H9 (cell line): ENCODE data around the gene NPDC1. TPM values are rescaled to one million over a fixed set of nuclear protein-coding genes. Genes with fewer than 3 reads are reported as not detected.
A peak's percentile ranks its signal among the peaks of the same experiment; 100 is the strongest.

ENCODE experiments used
- DNase-seq: peaks from one replicate; pipeline ENCODE4 v3.0.0-alpha.2; 2017
- H2AFZ ChIP-seq: one replicate; pipeline ENCODE4 v1.6.1; 2013; ENCODE audit warnings: mild to moderate bottlenecking, low read length, control low read depth, moderate library complexity
- H2AK5ac ChIP-seq: 2 replicates; pipeline ENCODE4 v1.6.1; 2013; ENCODE audit warnings: low read length, control low read depth, mixed read lengths; ENCODE audit not compliant: insufficient read length
- H2BK120ac ChIP-seq: one replicate; pipeline ENCODE4 v1.6.1; 2013; ENCODE audit warnings: low read depth, mild to moderate bottlenecking, low read length, control low read depth, inconsistent platforms; ENCODE audit not compliant: poor library complexity, severe bottlenecking
- H2BK12ac ChIP-seq: 2 replicates; pipeline ENCODE4 v1.6.1; 2013; ENCODE audit warnings: low read length, control low read depth, mixed read lengths, low read depth; ENCODE audit not compliant: insufficient read length
- H2BK15ac ChIP-seq: 2 replicates; pipeline ENCODE4 v1.6.1; 2013; ENCODE audit warnings: low read depth, low read length, control low read depth
- H2BK20ac ChIP-seq: one replicate; pipeline ENCODE4 v1.6.1; 2013; ENCODE audit warnings: low read depth, mild to moderate bottlenecking, low read length, control low read depth, inconsistent platforms; ENCODE audit not compliant: poor library complexity, severe bottlenecking
- H2BK5ac ChIP-seq: 2 replicates; pipeline ENCODE4 v1.6.1; 2013; ENCODE audit warnings: low read length, control low read depth, mixed read lengths; ENCODE audit not compliant: insufficient read length
- H3K14ac ChIP-seq: 2 replicates; pipeline ENCODE4 v1.6.1; 2013; ENCODE audit warnings: low read length, control low read depth; ENCODE audit not compliant: insufficient read depth
- H3K18ac ChIP-seq: 2 replicates; pipeline ENCODE4 v1.6.1; 2013; ENCODE audit warnings: low read depth, mild to moderate bottlenecking, mixed read lengths, low read length, control low read depth; ENCODE audit not compliant: insufficient read length
- H3K23ac ChIP-seq: 2 replicates; pipeline ENCODE4 v1.6.1; 2013; ENCODE audit warnings: low read length, control low read depth, mixed read lengths, low read depth; ENCODE audit not compliant: insufficient read length
- H3K23me2 ChIP-seq: 2 replicates; pipeline ENCODE4 v1.6.1; 2013; ENCODE audit warnings: low read depth, mild to moderate bottlenecking, mixed read lengths, low read length, control low read depth; ENCODE audit not compliant: insufficient read length, poor library complexity, severe bottlenecking
- H3K27ac ChIP-seq: 2 replicates; pipeline ENCODE4 v1.5.1; 2013; ENCODE audit warnings: low read length, control low read depth, mixed read lengths, low read depth; ENCODE audit not compliant: insufficient read length
- H3K27me3 ChIP-seq: 2 replicates; pipeline ENCODE4 v1.6.1; 2013; ENCODE audit warnings: low read length, control low read depth, inconsistent platforms; ENCODE audit not compliant: insufficient read depth
- H3K4ac ChIP-seq: 2 replicates; pipeline ENCODE4 v1.6.1; 2013; ENCODE audit warnings: low read depth, mild to moderate bottlenecking, control low read depth, inconsistent platforms, low read length, moderate library complexity
- H3K4me1 ChIP-seq: 2 replicates; pipeline ENCODE4 v1.6.1; 2013; ENCODE audit warnings: low read length, control low read depth, inconsistent platforms; ENCODE audit not compliant: insufficient read depth
- H3K4me2 ChIP-seq: 2 replicates; pipeline ENCODE4 v1.6.1; 2013; ENCODE audit warnings: low read length, control low read depth, mixed read lengths; ENCODE audit not compliant: insufficient read length, insufficient read depth
- H3K56ac ChIP-seq: 2 replicates; pipeline ENCODE4 v1.6.1; 2013; ENCODE audit warnings: low read depth, mild to moderate bottlenecking, mixed read lengths, low read length, control low read depth; ENCODE audit not compliant: insufficient read length
- H3K79me1 ChIP-seq: 2 replicates; pipeline ENCODE4 v1.6.1; 2013; ENCODE audit warnings: low read depth, mild to moderate bottlenecking, moderate library complexity, low read length, control low read depth, inconsistent platforms; ENCODE audit not compliant: insufficient read depth, poor library complexity, severe bottlenecking
- H3K79me2 ChIP-seq: 2 replicates; pipeline ENCODE4 v1.6.1; 2013; ENCODE audit warnings: low read length, control low read depth, inconsistent platforms; ENCODE audit not compliant: insufficient read depth
- H3K9ac ChIP-seq: 2 replicates; pipeline ENCODE4 v1.6.1; 2013; ENCODE audit warnings: low read length, control low read depth, mixed read lengths; ENCODE audit not compliant: insufficient read length; ENCODE audit errors: extremely low read depth
- H3K9me3 ChIP-seq: one replicate; pipeline ENCODE4 v1.6.1; 2013; ENCODE audit warnings: low read depth, low read length, inconsistent platforms; ENCODE audit not compliant: control insufficient read depth
- H3T11ph ChIP-seq: one replicate; pipeline ENCODE4 v1.6.1; 2013; ENCODE audit warnings: mild to moderate bottlenecking, low read length, control low read depth, inconsistent platforms
- H4K20me1 ChIP-seq: one replicate; pipeline ENCODE4 v1.6.1; 2013; ENCODE audit not compliant: control insufficient read depth, insufficient read length, insufficient read depth
- H4K5ac ChIP-seq: 2 replicates; pipeline ENCODE4 v1.6.1; 2013; ENCODE audit warnings: low read depth, mild to moderate bottlenecking, mixed read lengths, low read length, control low read depth; ENCODE audit not compliant: insufficient read length
- H4K8ac ChIP-seq: replicated peaks from 2 replicates; pipeline ENCODE4 v1.6.1; 2013; ENCODE audit warnings: low read length, control low read depth, mixed read lengths, low read depth; ENCODE audit not compliant: insufficient read length
- H4K91ac ChIP-seq: 2 replicates; pipeline ENCODE4 v1.6.1; 2013; ENCODE audit warnings: low read depth, mild to moderate bottlenecking, moderate library complexity, mixed read lengths, low read length, control low read depth; ENCODE audit not compliant: insufficient read length
- H3K27ac Mint-ChIP-seq, 3 experiments: 2 replicates in 2 of 3; 3 replicates in 1 of 3; pipeline ENCODE4 v1.8.0; 2020 to 2021; ENCODE audit warnings: mixed read lengths in 3 of 3, mild to moderate bottlenecking in 1 of 3, moderate library complexity in 1 of 3
- H3K27me3 Mint-ChIP-seq: 2 replicates; pipeline ENCODE4 v1.8.0; 2021; ENCODE audit warnings: low read depth, mild to moderate bottlenecking, moderate library complexity, mixed read lengths
- H3K36me3 Mint-ChIP-seq, 3 experiments: 2 replicates in 2 of 3; 3 replicates in 1 of 3; pipeline ENCODE4 v1.8.0; 2020 to 2021; ENCODE audit warnings: low read depth in 3 of 3, mixed read lengths in 3 of 3; ENCODE audit not compliant: insufficient read depth in 1 of 3
- H3K4me1 Mint-ChIP-seq, 2 experiments: 2 replicates each; pipeline ENCODE4 v1.8.0; 2020; ENCODE audit warnings: mixed read lengths in 2 of 2
- H3K4me3 Mint-ChIP-seq, 2 experiments: 2 replicates in 1 of 2; 3 replicates in 1 of 2; pipeline ENCODE4 v1.8.0; 2020 to 2021; ENCODE audit warnings: mild to moderate bottlenecking in 2 of 2, mixed read lengths in 2 of 2, moderate library complexity in 1 of 2
- H3K9me3 Mint-ChIP-seq, 2 experiments: 2 replicates in 1 of 2; 3 replicates in 1 of 2; pipeline ENCODE4 v1.8.0; 2020; ENCODE audit warnings: mild to moderate bottlenecking in 2 of 2, mixed read lengths in 2 of 2, moderate library complexity in 1 of 2
- WGBS: extraction: QIAGEN DNeasy Blood & Tissue Kit; methylation state at CpG from one replicate; pipeline ENCODE4 v1.1.7; 2013; ENCODE audit warnings: missing lambda C conversion rate, low lambda C conversion rate, mixed read lengths; ENCODE audit not compliant: insufficient read length; ENCODE audit errors: extremely low coverage; 5-methylcytosine and 5-hydroxymethylcytosine counted together
- total RNA-seq: library from RNA; stranded (reverse); gene quantifications from 2 replicates; pipeline ENCODE4 v1.2.1, GENCODE V29; 2021
- TF ChIP-seq, protein P1 (sequence below): fragments of 200-600 bp; sonication (generic); conservative IDR thresholded peaks from 3 replicates; pipeline ENCODE4 v1.8.0; 2021; ENCODE audit warnings: antibody characterized with exemption, mild to moderate bottlenecking

Gene NPDC1
- total RNA-seq, 1 experiment from 2014 or later: 57.6 TPM

DNA sequence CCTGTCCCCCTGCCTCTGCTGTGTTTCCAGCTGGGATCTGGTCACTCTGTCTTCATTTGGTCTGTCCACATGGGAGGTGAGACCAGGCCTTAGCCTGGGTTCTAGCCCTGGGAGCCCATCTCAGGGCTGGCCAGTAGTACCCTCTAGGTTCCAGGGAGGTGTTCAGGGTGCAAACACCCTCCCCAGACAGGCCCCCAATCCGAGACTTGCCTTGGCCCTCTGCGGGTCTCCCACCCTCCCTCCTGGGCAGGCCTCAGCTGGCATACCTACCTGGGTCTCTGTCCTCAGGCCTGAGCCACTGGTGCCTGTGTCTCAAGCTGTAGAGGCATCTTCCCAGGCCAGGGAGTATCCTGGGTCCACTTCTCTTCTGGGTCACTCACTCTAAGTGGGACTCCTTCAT, 25.3 kb upstream of the NPDC1 start:
- no peaks in the 10 kb centered on the region for H3K9me3 ChIP-seq
- no peak overlapping the region; the same call in 1 of the 2 replicates for H3K4ac ChIP-seq
- H3K23ac ChIP-seq: no peak overlapping the region
- H3K36me3 Mint-ChIP-seq: no peaks in the 10 kb centered on the region; a peak in 2 of 7 replicates
- H4K8ac ChIP-seq: no peak overlapping the region
- H3T11ph ChIP-seq: no peak overlapping the region
- no peak overlapping the region for H3K27ac ChIP-seq
- H2AK5ac ChIP-seq: no peak overlapping the region
- TF ChIP-seq, protein P1, sequence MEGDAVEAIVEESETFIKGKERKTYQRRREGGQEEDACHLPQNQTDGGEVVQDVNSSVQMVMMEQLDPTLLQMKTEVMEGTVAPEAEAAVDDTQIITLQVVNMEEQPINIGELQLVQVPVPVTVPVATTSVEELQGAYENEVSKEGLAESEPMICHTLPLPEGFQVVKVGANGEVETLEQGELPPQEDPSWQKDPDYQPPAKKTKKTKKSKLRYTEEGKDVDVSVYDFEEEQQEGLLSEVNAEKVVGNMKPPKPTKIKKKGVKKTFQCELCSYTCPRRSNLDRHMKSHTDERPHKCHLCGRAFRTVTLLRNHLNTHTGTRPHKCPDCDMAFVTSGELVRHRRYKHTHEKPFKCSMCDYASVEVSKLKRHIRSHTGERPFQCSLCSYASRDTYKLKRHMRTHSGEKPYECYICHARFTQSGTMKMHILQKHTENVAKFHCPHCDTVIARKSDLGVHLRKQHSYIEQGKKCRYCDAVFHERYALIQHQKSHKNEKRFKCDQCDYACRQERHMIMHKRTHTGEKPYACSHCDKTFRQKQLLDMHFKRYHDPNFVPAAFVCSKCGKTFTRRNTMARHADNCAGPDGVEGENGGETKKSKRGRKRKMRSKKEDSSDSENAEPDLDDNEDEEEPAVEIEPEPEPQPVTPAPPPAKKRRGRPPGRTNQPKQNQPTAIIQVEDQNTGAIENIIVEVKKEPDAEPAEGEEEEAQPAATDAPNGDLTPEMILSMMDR: no peak
- no peak overlapping the region for H2BK120ac ChIP-seq
- H3K27me3 ChIP-seq: no peaks in the 10 kb centered on the region
- H3K27me3 Mint-ChIP-seq: peaks cover 13% of the 10 kb centered on the region
- H2BK20ac ChIP-seq: no peak overlapping the region
- peaks cover 7% of the 10 kb centered on the region; the same call in 1 of the 2 replicates for H3K4me1 ChIP-seq
- H2BK15ac ChIP-seq: no peak overlapping the region
- peak overlapping the region; percentile 25 for H2BK12ac ChIP-seq
- H4K5ac ChIP-seq: no peak overlapping the region
- H3K14ac ChIP-seq: peak overlapping the region; percentile 64; the same call in 1 of the 2 replicates
- H3K18ac ChIP-seq: peak overlapping the region; percentile 32
- peak overlapping the region; percentile 20 for H3K4me2 ChIP-seq
- no peaks in the 10 kb centered on the region; a peak in 1 of 5 replicates for H3K9me3 Mint-ChIP-seq
- no peaks in the 10 kb centered on the region for H3K79me2 ChIP-seq
- peaks cover 4% of the 10 kb centered on the region for H4K20me1 ChIP-seq
- H2AFZ ChIP-seq: no peak overlapping the region
- H3K9ac ChIP-seq: peak overlapping the region; percentile 16
- H3K4me3 Mint-ChIP-seq: peak overlapping the region; percentile 55 to 75
- WGBS: no CpG with 5 or more reads among the region's 2 CpGs
- peaks cover 25 to 34% of the 10 kb centered on the region in 2 experiments for H3K4me1 Mint-ChIP-seq
- no peak overlapping the region for H4K91ac ChIP-seq
- no peaks in the 10 kb centered on the region for H3K23me2 ChIP-seq
- H3K79me1 ChIP-seq: no peaks in the 10 kb centered on the region
- H3K56ac ChIP-seq: no peak overlapping the region
- no peak for DNase-seq
- H2BK5ac ChIP-seq: no peak overlapping the region
- peak overlapping the region in 2 of 3 experiments; percentile 8 to 75; a peak in 1 of 7 replicates for H3K27ac Mint-ChIP-seq
